ENCODE measurements around the gene DSC3. TPM values are rescaled to one million over a fixed set of nuclear protein-coding genes. Genes with fewer than 3 reads are reported as not detected.

The DSC3 gene
- total RNA-seq, 1 donor from 2014 or later: 1.2 TPM

DNA sequence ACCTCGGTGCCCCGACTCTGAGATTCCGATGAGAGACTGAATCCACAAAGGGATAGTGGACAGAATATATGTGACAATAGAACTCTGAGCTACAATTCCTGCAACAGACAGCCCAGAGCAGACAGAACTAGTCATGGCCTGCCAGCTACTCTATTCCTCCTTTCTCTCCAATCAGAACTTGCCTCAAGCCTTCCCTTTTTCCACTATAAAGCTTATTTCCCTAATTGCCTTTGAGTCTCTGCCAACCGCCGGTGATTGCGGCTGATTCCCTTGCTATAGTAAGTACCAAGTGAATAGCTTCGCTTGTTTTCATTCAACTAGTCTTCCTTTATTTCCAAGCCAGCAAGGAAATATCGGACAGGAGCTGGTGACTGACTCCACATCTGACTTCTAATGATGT is 96.8 kb downstream of the DSC3 start:
- no peaks in the 10 kb centered on the region for H3K4me1 Mint-ChIP-seq (ENCODE audit: low read depth)
- H3K9me3 Mint-ChIP-seq (ENCODE audit: low read depth): peaks cover 10% of the 10 kb centered on the region
- H3K36me3 Mint-ChIP-seq (ENCODE audit: insufficient read depth): peaks cover 5% of the 10 kb centered on the region
- no peak for DNase-seq (ENCODE audit: low spot score, unreplicated experiment)
- no peaks in the 10 kb centered on the region for H3K27me3 Mint-ChIP-seq
- H3K27ac Mint-ChIP-seq: no peak overlapping the region
- TF ChIP-seq, protein P1, sequence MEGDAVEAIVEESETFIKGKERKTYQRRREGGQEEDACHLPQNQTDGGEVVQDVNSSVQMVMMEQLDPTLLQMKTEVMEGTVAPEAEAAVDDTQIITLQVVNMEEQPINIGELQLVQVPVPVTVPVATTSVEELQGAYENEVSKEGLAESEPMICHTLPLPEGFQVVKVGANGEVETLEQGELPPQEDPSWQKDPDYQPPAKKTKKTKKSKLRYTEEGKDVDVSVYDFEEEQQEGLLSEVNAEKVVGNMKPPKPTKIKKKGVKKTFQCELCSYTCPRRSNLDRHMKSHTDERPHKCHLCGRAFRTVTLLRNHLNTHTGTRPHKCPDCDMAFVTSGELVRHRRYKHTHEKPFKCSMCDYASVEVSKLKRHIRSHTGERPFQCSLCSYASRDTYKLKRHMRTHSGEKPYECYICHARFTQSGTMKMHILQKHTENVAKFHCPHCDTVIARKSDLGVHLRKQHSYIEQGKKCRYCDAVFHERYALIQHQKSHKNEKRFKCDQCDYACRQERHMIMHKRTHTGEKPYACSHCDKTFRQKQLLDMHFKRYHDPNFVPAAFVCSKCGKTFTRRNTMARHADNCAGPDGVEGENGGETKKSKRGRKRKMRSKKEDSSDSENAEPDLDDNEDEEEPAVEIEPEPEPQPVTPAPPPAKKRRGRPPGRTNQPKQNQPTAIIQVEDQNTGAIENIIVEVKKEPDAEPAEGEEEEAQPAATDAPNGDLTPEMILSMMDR (IDR thresholded peaks at IDR 0.05; ENCODE audit: unreplicated experiment): no peak
- no peak overlapping the region for H3K4me3 Mint-ChIP-seq (ENCODE audit: low read depth)

DNA sequence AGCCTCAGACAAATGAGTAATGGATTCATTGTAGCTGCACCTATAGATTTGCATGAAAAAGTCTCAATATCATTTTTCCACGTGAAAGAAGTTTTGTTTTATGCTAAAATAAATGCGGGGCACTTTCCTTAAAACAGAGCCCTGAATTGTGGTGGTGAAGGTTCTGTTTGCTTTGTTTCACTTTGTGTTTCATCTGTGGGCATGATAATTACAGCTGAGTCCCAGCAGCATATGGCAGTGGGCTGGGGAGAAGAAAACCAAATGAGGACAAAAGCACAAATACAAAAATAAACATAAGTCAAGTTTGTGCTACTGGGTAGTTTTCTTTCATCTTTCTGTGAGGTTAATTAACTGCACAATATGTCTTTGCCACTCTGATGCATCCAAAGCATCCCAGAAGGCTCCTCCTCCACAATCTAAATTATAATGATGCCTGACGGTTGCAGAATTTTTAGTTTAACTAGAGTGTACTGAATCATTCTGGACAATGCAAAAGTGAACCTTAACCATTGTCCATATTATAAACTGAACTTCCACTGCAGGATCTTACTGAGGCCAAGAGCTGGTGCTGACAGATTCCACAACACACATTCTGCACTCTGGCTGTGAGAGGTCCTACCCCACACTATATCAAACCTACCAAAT is 97.6 kb downstream of the DSC3 start:
- Mint-ChIP-seq H3K27ac (no peak overlapping the region), H3K9me3 (ENCODE audit: low read depth) (peaks cover 15% of the 10 kb centered on the region), H3K4me1 (ENCODE audit: low read depth) (no peaks in the 10 kb centered on the region), H3K4me3 (ENCODE audit: low read depth) (no peak overlapping the region), H3K36me3 (ENCODE audit: insufficient read depth) (peaks cover 5% of the 10 kb centered on the region), H3K27me3 (no peaks in the 10 kb centered on the region)
- TF ChIP-seq, protein P1 (IDR thresholded peaks at IDR 0.05; ENCODE audit: unreplicated experiment): no peak
- DNase-seq (ENCODE audit: low spot score, unreplicated experiment): no peak

DNA sequence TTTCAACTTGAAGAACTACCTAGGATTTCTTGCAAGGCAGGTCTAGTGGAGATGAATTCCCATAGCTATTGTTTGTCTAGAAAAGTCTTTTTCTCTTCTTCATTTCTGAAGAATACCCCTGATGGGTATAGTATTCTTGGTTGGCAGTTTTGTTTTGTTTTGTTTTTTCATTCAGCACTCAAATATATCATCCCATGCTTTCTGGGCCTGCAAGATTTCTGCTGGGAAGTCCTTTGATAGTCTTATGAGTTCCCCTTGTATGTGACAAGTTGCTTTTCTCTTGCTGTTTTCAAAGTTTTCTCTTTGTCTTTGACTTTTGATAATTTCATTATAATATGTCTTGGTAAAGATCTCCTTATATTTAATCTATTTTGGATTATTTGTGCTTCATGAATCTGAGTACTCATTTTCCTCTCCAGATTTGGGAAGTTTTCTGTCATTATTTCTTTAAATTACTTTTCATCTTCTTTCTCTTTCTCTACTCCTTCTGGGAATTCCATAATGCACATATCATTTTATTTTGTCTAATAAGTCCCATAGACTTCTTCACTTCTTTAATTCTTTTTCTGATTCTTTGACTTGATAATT is 101.5 kb downstream of the DSC3 start:
- TF ChIP-seq, protein P1 (IDR thresholded peaks at IDR 0.05; ENCODE audit: unreplicated experiment): no peak
- H3K27me3 Mint-ChIP-seq: no peaks in the 10 kb centered on the region
- H3K36me3 Mint-ChIP-seq (ENCODE audit: insufficient read depth): peaks cover 5% of the 10 kb centered on the region
- no peak overlapping the region for H3K4me3 Mint-ChIP-seq (ENCODE audit: low read depth)
- peaks cover 18% of the 10 kb centered on the region for H3K9me3 Mint-ChIP-seq (ENCODE audit: low read depth)
- H3K4me1 Mint-ChIP-seq (ENCODE audit: low read depth): no peaks in the 10 kb centered on the region
- H3K27ac Mint-ChIP-seq: no peak overlapping the region
- no peak for DNase-seq (ENCODE audit: low spot score, unreplicated experiment)

Other genes starting within 250 kb of the DSC3 start
- gene DSC2, start 59.7 kb upstream of the DSC3 start, total RNA-seq: 94.1 and 96.9 TPM in 2 replicates
- gene DSC1, start 120.1 kb upstream of the DSC3 start, total RNA-seq: not detected in 2 replicates